Activated CD4-positive, alpha-beta T cell treated with anti-CD3 and anti-CD28 coated beads, Interleukin-2, amount 10 ng/mL, durations not matched to agents 7 days and 5 days (primary cell): ENCODE measurements around the gene TRIM44. TPM values are rescaled to one million over a fixed set of nuclear protein-coding genes. Genes with fewer than 3 reads are reported as not detected.
"Not testable (repeated sequence)": the region's sequence is repeated elsewhere in the genome, so short reads cannot be mapped to it uniquely, and the experiment has no call there.

Source experiments
- CTCF ChIA-PET: fragments of 350-600 bp; sonication (Branson Sonifier 250); formaldehyde crosslinking; loops from one replicate; lab custom pipeline; 2021; ENCODE audit warnings: antibody characterized with exemption; lab: Charles Lee
- POLR2A ChIA-PET: fragments of 350-600 bp; sonication (Branson Sonifier 250); formaldehyde crosslinking; loops from one replicate; lab custom pipeline; 2021; ENCODE audit warnings: antibody characterized with exemption; lab: Charles Lee
- DNase-seq: peaks from one replicate; pipeline ENCODE4 v3.0.0-alpha.2; 2020
- H3K27ac Mint-ChIP-seq: one replicate; pipeline ENCODE4 v1.8.0; 2021; ENCODE audit warnings: mild to moderate bottlenecking, moderate library complexity, mixed read lengths
- H3K27me3 Mint-ChIP-seq: one replicate; pipeline ENCODE4 v1.8.0; 2021; ENCODE audit warnings: mixed read lengths
- H3K36me3 Mint-ChIP-seq: one replicate; pipeline ENCODE4 v1.8.0; 2021; ENCODE audit warnings: low read depth, mixed read lengths
- H3K4me1 Mint-ChIP-seq: one replicate; pipeline ENCODE4 v1.8.0; 2021; ENCODE audit warnings: mixed read lengths
- H3K4me3 Mint-ChIP-seq: one replicate; pipeline ENCODE4 v1.8.0; 2021; ENCODE audit warnings: mild to moderate bottlenecking, moderate library complexity, mixed read lengths
- H3K9me3 Mint-ChIP-seq: one replicate; pipeline ENCODE4 v1.8.0; 2021; ENCODE audit warnings: mixed read lengths
- total RNA-seq, 2 experiments: library from RNA; stranded (reverse); gene quantifications; one replicate each; pipeline ENCODE4 v1.2.3, GENCODE V29; 2021

The TRIM44 gene
- total RNA-seq, 2 experiments from 2014 or later: 34.9 to 42.6 TPM

- Mint-ChIP-seq H3K4me3 (no peak overlapping the region), H3K27me3 (no peaks in the 10 kb centered on the region), H3K4me1 (no peaks in the 10 kb centered on the region), H3K9me3 (no peaks in the 10 kb centered on the region), H3K27ac (no peak overlapping the region), H3K36me3 (peaks cover 1% of the 10 kb centered on the region)
- CTCF ChIA-PET: no interaction called here
- DNase-seq: no peak
- POLR2A ChIA-PET: no interaction called here
These were observed 153.2 kb downstream of the TRIM44 start for GRCh38 chr11:35815556-35816315.

- H3K27ac Mint-ChIP-seq: no peak overlapping the region
- H3K9me3 Mint-ChIP-seq: no peaks in the 10 kb centered on the region
- H3K4me1 Mint-ChIP-seq: peaks cover 9% of the 10 kb centered on the region
- no peak for DNase-seq
- ChIA-PET POLR2A (no interaction called here), CTCF (no interaction called here)
- H3K4me3 Mint-ChIP-seq: no peak overlapping the region
- no peaks in the 10 kb centered on the region for H3K36me3 Mint-ChIP-seq
- H3K27me3 Mint-ChIP-seq: no peaks in the 10 kb centered on the region
These were observed 158.0 kb downstream of the TRIM44 start for GRCh38 chr11:35820614-35821013.

DNA sequence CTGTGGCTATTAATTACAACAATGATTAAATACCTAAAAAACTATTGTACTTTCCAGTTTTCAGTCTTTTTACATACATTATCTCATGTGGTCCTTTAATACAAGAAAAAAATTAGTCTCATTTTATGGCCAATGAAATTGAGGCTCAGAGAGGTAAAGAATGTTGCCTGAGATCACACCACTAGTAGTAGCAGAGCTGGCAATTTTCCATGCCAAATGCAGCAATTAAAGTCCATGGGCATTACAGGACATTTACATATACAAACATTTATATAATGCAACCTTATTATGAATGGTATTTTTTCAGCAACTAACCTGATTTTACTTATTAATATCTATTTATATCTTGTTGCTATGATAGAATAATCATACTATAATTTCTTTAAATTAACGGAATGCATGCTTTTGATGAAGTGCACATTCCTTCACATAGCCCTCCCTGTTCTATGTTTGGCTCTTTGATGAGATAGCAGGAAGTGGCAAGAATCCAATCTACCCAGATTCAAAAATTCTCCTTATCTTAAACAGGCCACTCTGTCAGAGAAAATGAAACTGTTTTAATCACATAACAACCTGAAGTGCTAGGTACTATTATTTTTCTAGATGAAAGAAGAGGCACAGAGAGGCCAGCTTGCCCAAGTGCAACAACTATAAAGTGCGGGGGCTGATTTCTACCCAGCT, 160.4 kb downstream of the TRIM44 start:
- DNase-seq: no peak
- Mint-ChIP-seq H3K27me3 (no peaks in the 10 kb centered on the region), H3K9me3 (no peaks in the 10 kb centered on the region), H3K4me3 (no peak overlapping the region), H3K36me3 (no peaks in the 10 kb centered on the region), H3K4me1 (peaks cover 9% of the 10 kb centered on the region), H3K27ac (no peak overlapping the region)
- ChIA-PET CTCF (interaction anchor here (1.0 to 2.1 kb wide), 8 partner anchors 11 to 212 kb away, joined by 3 to 6 read pairs (median 3); no protein-coding TSS in a partner anchor), POLR2A (no interaction called here)

- H3K27ac Mint-ChIP-seq: no peak overlapping the region
- POLR2A ChIA-PET: no interaction called here
- no peaks in the 10 kb centered on the region for H3K36me3 Mint-ChIP-seq
- DNase-seq: no peak
- CTCF ChIA-PET: no interaction called here
- no peaks in the 10 kb centered on the region for H3K27me3 Mint-ChIP-seq
- H3K4me3 Mint-ChIP-seq: no peak overlapping the region
- no peaks in the 10 kb centered on the region for H3K9me3 Mint-ChIP-seq
- H3K4me1 Mint-ChIP-seq: peaks cover 9% of the 10 kb centered on the region
These were observed 161.2 kb downstream of the TRIM44 start for GRCh38 chr11:35823742-35824298.

GRCh38 chr11:35825386-35825785, 162.8 kb downstream of the TRIM44 start:
- POLR2A ChIA-PET: no interaction called here
- H3K27ac Mint-ChIP-seq: no peak overlapping the region
- H3K27me3 Mint-ChIP-seq: no peaks in the 10 kb centered on the region
- no peaks in the 10 kb centered on the region for H3K36me3 Mint-ChIP-seq
- peaks cover 9% of the 10 kb centered on the region for H3K4me1 Mint-ChIP-seq
- H3K9me3 Mint-ChIP-seq: no peaks in the 10 kb centered on the region
- no peak overlapping the region for H3K4me3 Mint-ChIP-seq
- no peak for DNase-seq
- CTCF ChIA-PET: no interaction called here

- no peak for DNase-seq
- H3K4me3 Mint-ChIP-seq: no peak overlapping the region
- POLR2A ChIA-PET: no interaction called here
- H3K4me1 Mint-ChIP-seq: peaks cover 9% of the 10 kb centered on the region
- H3K9me3 Mint-ChIP-seq: no peaks in the 10 kb centered on the region
- no peaks in the 10 kb centered on the region for H3K36me3 Mint-ChIP-seq
- CTCF ChIA-PET: no interaction called here
- no peaks in the 10 kb centered on the region for H3K27me3 Mint-ChIP-seq
- H3K27ac Mint-ChIP-seq: no peak overlapping the region
These were observed 163.4 kb downstream of the TRIM44 start for GRCh38 chr11:35826006-35826405.

GRCh38 chr11:35826949-35827348, 164.4 kb downstream of the TRIM44 start:
- POLR2A ChIA-PET: no interaction called here
- CTCF ChIA-PET: no interaction called here
- Mint-ChIP-seq H3K9me3 (no peaks in the 10 kb centered on the region), H3K4me3 (no peak overlapping the region), H3K27ac (no peak overlapping the region), H3K36me3 (no peaks in the 10 kb centered on the region), H3K4me1 (peaks cover 7% of the 10 kb centered on the region), H3K27me3 (no peaks in the 10 kb centered on the region)
- no peak for DNase-seq

DNA sequence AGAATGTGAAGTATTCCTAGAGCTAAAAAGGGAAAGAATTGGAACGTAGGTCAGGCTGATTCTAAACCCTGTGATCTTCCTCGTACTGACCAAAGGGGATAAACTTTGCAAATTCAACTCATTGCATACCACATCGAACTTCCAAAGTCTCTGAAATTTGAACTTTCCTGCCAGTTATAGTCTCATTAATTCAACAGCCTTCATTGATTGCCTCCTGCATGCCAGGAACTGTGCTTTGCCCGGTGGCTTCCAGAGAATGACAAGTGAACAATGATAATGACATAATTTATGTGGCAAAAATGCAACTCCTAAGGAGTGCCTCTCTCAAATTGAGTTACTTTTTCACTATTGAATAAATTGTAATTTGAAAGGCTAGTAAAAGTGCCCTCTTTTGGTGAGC, 173.6 kb downstream of the TRIM44 start:
- Mint-ChIP-seq H3K27ac (no peak overlapping the region), H3K9me3 (no peaks in the 10 kb centered on the region), H3K27me3 (peaks cover 2% of the 10 kb centered on the region), H3K4me1 (no peaks in the 10 kb centered on the region), H3K36me3 (no peaks in the 10 kb centered on the region), H3K4me3 (no peak overlapping the region)
- DNase-seq: no peak
- POLR2A ChIA-PET: no interaction called here
- CTCF ChIA-PET: no interaction called here

- Mint-ChIP-seq H3K4me1 (no peaks in the 10 kb centered on the region), H3K27me3 (peaks cover 4% of the 10 kb centered on the region), H3K36me3 (no peaks in the 10 kb centered on the region), H3K27ac (no peak overlapping the region), H3K9me3 (no peaks in the 10 kb centered on the region), H3K4me3 (no peak overlapping the region)
- DNase-seq: no peak
- ChIA-PET POLR2A (no interaction called here), CTCF (no interaction called here)
These were observed 175.5 kb downstream of the TRIM44 start for GRCh38 chr11:35838071-35838470.

GRCh38 chr11:35838697-35839367, 176.3 kb downstream of the TRIM44 start:
- H3K27me3 Mint-ChIP-seq, H3K9me3 Mint-ChIP-seq, H3K4me3 Mint-ChIP-seq, H3K4me1 Mint-ChIP-seq, POLR2A ChIA-PET, CTCF ChIA-PET, DNase-seq, H3K36me3 Mint-ChIP-seq, H3K27ac Mint-ChIP-seq: not testable (repeated sequence)

- ChIA-PET POLR2A (no interaction called here), CTCF (no interaction called here)
- Mint-ChIP-seq H3K4me1 (no peaks in the 10 kb centered on the region), H3K4me3 (no peak overlapping the region), H3K9me3 (no peaks in the 10 kb centered on the region), H3K36me3 (no peaks in the 10 kb centered on the region), H3K27ac (no peak overlapping the region), H3K27me3 (peaks cover 10% of the 10 kb centered on the region)
- no peak for DNase-seq
These were observed 177.0 kb downstream of the TRIM44 start for GRCh38 chr11:35839368-35840161.

- H3K4me1 Mint-ChIP-seq: no peaks in the 10 kb centered on the region
- H3K27me3 Mint-ChIP-seq: peaks cover 9% of the 10 kb centered on the region
- H3K4me3 Mint-ChIP-seq: no peak overlapping the region
- no peak for DNase-seq
- H3K9me3 Mint-ChIP-seq: no peaks in the 10 kb centered on the region
- H3K27ac Mint-ChIP-seq: no peak overlapping the region
- H3K36me3 Mint-ChIP-seq: no peaks in the 10 kb centered on the region
- CTCF ChIA-PET: no interaction called here
- POLR2A ChIA-PET: no interaction called here
These were observed 179.2 kb downstream of the TRIM44 start for GRCh38 chr11:35841733-35842132.
